Left cardiac atrium (tissue), 4 donors: Measurements from ENCODE around the gene DOCK1. TPM values are rescaled to one million over a fixed set of nuclear protein-coding genes. Genes with fewer than 3 reads are reported as not detected.

Source experiments
- ATAC-seq, 2 donors: fragments of 200-7000 bp; cut with Tn5 transposase; one replicate each; pipeline ENCODE4 v1.9.1; 2020; ENCODE audit warnings: mild to moderate bottlenecking in 2 of 2, moderate library complexity in 2 of 2
- DNase-seq: peaks from one replicate; pipeline ENCODE4 v3.0.0-alpha.2; 2020
- intact Hi-C, 2 donors: fragments of 100-400 bp; cut with DNase I; formaldehyde crosslinking; loops; one replicate each; pipeline versions ENCODE4 v1.14.1 to v1.15.1; 2022 to 2023
- total RNA-seq, 2 donors: library from RNA; stranded (reverse); fragmentation: NEBNext Ultra II Directional; extraction: Animal tissue kit (Norgen Biotek cat#: 25700); gene quantifications; one replicate each; pipeline ENCODE4 v1.2.1, GENCODE V29; 2021
- donor health status: DM: no; HTN: yes; CAD: no.
- donor health status: DM: no; HTN: yes; CAD: no; lungs with severe emphysema.
- donor health status: DM: yes; HTN: yes; CAD: no.
- donor health status: Dilated cardiomyopathy.

Gene DOCK1
- total RNA-seq, 2 donors from 2014 or later: 19.5 to 27.3 TPM

DNA sequence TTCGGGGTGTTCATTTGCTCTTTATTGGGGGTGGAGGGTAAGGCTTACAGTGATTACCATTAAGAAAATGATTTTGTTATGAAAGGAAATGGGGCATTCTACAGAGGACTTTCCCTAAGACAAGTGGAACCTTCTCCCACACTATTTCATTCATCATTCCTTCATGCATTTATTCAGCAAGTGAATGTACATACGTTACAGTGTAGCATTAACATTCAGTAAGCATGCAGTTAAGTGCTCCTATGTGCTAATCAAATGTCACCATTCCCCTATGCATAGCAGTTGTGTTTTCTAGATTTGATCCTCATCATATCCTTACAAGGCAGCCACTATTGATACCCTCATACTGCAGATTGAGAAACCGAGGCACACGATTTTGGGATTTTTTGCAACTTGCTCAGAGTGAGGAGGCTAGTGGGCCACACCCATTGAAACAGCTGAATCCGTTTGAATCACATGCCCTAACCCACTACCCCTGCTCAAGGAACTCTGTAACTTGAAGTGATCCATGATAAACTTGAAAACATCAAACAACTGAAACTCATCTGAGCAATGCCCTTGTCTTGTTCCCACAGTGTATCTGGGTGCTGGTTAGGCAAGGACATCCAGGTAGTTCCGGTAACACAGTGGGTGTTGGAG is 274.5 kb downstream of the DOCK1 start:
- ATAC-seq: no peak
- DNase-seq: no peak
- intact Hi-C loops: no loop called here

- intact Hi-C loops: no loop called here
- no peak for ATAC-seq
These were observed 276.9 kb downstream of the DOCK1 start for GRCh38 chr10:127182161-127182560.

DNA sequence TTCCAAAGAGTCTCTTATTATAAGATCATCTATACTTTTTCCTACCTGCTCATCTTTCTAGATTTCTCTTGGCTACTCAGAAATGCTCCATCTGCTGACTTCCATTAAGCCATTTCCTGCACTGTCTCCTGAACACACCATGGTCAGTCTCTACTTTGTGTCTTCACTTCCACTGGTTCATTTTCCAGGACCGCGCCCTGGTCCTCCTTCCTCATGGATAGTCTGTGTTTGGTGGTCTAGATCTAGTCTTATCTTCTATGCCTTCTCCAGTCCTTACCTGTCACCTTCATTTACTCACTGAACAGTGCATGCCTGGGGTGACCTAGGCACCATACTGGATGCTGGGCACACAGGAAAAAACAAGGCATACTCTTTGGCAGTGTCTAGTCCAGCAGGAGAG is 279.4 kb downstream of the DOCK1 start:
- intact Hi-C loops: no loop called here
- DNase-seq: no peak
- no peak for ATAC-seq

More at GRCh38 chr10:127182161-127182560, 276.9 kb downstream of the DOCK1 start:
- DNase-seq: no peak

- ATAC-seq (no peak), DNase-seq (no peak)
- intact Hi-C loops: no loop called here
These were observed 281.6 kb downstream of the DOCK1 start for GRCh38 chr10:127186813-127187212.

DNA sequence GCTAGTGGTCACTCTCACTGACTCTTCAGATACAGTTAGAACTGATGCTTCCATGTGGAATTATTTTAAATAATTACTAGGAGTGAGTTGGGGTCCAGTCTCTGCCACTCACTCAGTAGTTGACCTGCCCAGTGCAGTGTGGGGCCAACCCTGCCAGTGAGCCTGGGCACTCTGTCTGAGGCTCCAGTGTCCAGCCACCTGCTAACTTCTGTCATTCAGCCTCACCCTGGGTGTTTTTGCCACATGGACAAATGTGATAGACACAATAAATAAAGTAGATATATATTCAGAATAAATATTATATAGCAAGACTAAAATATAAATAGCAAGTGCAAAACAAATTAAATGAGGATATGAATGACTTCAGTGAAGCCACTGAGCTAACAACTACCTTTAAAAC is 284.0 kb downstream of the DOCK1 start:
- no peak for DNase-seq
- no peak for ATAC-seq
- intact Hi-C loops: no loop called here

GRCh38 chr10:127190427-127190826 is 285.2 kb downstream of the DOCK1 start:
- ATAC-seq (no peak), DNase-seq (no peak)
- intact Hi-C loops: no loop called here

DNA sequence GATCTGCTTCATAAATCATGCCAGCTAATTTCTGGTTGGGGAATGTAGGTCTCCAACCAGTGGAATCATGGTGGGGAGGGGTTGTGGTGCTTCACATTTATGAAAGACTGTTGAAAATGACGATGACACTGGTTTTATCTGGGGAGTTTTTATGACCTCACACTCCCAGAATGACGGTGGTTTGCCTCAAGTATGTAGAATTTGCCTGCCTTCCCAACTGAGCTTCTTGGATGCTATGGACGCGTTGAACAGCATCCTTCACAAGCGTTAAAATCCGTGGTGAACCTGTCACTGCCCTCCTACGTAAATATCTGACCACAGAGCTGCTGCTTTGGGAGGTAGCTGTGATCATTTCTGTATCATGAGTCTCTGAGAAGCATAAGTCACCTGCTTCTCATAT is 287.9 kb downstream of the DOCK1 start:
- ATAC-seq: no peak
- no peak for DNase-seq
- intact Hi-C loops: no loop called here

- DNase-seq (no peak), ATAC-seq (no peak)
- intact Hi-C loops: no loop called here
These were observed 288.9 kb downstream of the DOCK1 start for GRCh38 chr10:127194111-127194510.

GRCh38 chr10:127194599-127194998 is 289.4 kb downstream of the DOCK1 start:
- no peak for DNase-seq
- intact Hi-C loops: no loop called here
- no peak for ATAC-seq

DNA sequence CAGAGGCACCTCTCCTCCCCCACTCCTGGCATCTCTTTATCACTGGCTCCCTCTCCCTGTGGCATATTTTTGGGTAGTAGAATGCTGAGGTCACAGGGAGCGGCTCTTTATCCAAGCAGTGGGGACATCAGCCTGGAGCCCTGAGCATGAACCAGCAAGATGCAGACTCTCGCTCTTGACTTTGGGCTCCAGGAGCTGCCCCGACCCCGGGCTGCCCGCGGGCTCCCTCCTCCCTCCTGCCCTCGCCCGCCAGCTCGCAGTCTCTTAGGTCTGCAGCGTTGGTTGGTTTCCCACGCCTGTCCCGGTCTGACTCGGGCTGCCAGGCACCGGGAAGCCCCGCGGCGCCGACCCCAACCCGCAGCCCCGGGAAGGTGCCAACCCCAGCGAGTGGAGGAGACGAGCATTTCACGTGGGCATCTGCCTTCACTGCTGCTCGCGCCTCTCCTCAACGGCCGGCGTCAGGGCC is 289.8 kb downstream of the DOCK1 start:
- intact Hi-C loops: no loop called here
- DNase-seq (no peak), ATAC-seq (peak; percentile 24 to 31)

- intact Hi-C loops: no loop called here
- ATAC-seq (peak; percentile 41 to 47), DNase-seq (no peak)
These were observed 290.5 kb downstream of the DOCK1 start for GRCh38 chr10:127195571-127196281.

- ATAC-seq (peak; percentile 28 to 58), DNase-seq (peak; percentile 45)
- intact Hi-C loops: no loop called here
These were observed 291.3 kb downstream of the DOCK1 start, which contains the start of gene INSYN2A for GRCh38 chr10:127196282-127197153. INSYN2A (minus strand) TSS chr10:127196591; CDS start chr10:127176395, 20,196 bp downstream.

DNA sequence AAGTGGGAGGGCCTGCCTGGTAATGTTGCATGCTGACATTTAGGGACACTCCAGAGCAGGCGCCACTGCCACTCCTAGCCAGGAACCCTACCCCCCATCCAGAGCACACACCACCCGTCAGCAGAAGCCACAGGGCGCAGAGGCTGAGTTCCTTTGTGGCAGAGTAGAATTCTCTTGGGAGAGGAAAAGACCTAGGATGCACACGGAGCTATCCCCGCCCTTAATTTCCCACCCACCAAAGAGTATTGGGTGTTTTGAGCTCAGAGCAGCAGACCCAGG is 291.9 kb downstream of the DOCK1 start:
- intact Hi-C loops: no loop called here

DNA sequence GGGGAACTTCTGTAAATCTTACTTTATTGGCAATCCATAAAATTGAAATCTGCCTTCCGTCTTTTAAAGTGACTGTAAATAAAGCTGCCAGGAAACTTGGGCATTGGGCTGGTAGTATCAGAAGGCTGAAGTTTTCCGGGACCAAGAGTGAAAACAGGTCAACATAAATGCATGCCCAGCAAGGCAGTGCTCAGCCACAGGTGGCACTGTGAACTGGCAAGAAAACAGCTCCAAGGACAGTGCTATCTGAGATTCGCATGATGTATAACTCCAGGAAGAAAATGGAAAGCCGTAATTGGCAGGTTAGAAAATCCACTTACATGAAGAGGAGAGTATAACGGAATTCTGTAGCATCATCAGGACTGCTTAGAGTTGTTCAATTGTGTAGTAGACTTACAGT is 293.1 kb downstream of the DOCK1 start:
- intact Hi-C loops: no loop called here
- ATAC-seq (no peak), DNase-seq (no peak)

More for the DNA sequence above, 291.9 kb downstream of the DOCK1 start:
- ATAC-seq: no peak
- no peak for DNase-seq

DNA sequence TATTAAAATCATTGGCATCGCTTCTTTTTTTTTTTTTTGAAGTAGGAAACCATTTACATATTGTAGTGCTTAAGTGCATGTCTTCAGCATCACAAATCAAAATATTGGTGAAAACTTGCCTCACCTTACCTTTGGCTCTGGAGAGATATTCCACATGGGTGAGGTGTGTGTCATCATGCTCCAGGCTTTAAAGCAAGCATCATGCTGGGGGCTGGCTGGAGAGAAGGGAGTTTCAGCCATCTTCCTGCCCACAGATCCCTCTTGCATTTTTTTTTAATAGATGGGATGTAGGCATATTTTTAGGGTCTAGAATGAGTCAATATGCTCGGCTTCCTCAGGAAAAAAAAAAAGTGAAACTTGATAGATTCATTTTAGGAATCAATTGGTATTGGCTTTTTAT is 293.5 kb downstream of the DOCK1 start:
- DNase-seq (no peak), ATAC-seq (no peak)
- intact Hi-C loops: no loop called here

GRCh38 chr10:127200646-127201045 is 295.4 kb downstream of the DOCK1 start:
- ATAC-seq (no peak), DNase-seq (no peak)
- intact Hi-C loops: no loop called here

DNA sequence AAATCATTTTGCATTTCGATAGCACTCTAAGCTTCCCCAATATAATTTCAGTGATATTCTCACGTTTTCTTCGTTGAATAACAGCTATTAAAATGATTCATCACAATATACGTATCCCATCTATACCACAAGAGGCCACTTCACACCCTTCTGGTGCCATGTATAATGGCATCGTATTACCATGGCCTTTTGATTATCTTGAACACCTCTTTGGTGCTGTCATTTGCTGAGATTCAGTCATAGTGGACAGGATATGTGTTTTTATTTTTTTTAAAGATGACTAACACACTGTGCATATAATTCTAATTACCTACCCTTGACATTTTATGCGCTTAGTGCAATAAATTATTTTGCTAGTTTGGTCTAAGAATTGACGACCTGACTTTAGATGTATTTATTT is 297.8 kb downstream of the DOCK1 start:
- no peak for DNase-seq
- ATAC-seq: no peak
- intact Hi-C loops: no loop called here

DNA sequence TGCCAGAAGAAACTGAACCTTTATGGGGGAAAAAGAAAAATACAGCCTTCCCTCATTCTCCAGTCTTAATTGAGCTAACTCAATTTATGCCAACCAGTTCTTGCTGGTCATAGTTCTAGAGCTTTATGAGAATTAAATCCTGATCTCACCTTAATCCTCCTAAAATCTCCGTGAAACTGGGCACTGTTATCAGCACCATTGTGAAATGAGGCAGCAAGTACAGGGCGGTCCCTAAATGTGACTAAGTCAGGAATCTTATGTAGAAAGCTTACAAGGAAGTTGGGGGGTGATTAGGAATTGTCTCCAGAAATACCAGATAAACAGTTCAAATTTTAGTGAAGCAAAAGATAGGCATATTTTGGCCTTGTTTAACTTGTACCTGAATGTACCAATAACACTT is 301.9 kb downstream of the DOCK1 start:
- intact Hi-C loops: no loop called here
- ATAC-seq: no peak
- DNase-seq: no peak

DNA sequence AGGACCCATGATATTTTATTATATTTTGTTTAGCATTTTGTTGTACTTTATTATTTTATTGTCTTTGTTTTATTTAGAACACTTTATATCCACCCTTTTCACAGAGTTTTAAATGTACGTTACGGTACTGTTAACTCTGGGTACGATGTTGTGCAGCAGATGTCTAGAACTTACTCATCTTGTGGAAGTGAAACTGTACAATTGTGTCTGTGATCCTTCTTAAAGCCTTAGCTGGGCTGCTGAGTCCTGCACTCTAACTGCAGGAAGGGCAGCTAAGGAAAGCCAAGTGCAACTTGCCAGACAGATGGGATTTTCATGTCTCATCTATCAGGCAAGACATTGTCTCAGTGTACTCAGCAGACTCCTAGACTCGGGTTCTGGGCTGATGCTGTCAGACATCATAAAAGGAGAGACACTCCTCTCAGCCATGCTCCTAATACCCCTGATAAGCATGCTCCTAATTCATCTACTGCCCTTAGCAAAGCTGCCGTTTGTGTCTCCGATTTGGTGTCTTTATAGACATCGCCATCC is 305.8 kb downstream of the DOCK1 start:
- ATAC-seq: no peak
- intact Hi-C loops: no loop called here
- no peak for DNase-seq

- DNase-seq (no peak), ATAC-seq (no peak)
- intact Hi-C loops: no loop called here
These were observed 310.6 kb downstream of the DOCK1 start for GRCh38 chr10:127215866-127216265.
